Activated CD8-positive, alpha-beta T cell treated with anti-CD3 and anti-CD28 coated beads for 36 hours (primary cell): ENCODE data around the gene GARIN3. TPM values are rescaled to one million over a fixed set of nuclear protein-coding genes. Genes with fewer than 3 reads are reported as not detected.

Experiments
- ATAC-seq: fragments of 200-7000 bp; cut with Tn5 transposase; one replicate; pipeline ENCODE4 v1.10.0; 2021; ENCODE audit warnings: mild to moderate bottlenecking, moderate library complexity
- CTCF ChIA-PET: fragments of 350-600 bp; sonication (Branson Sonifier 250); formaldehyde crosslinking; loops from one replicate; lab custom pipeline; 2021; ENCODE audit warnings: antibody characterized with exemption; lab: Charles Lee
- POLR2A ChIA-PET: fragments of 350-600 bp; sonication (Branson Sonifier 250); formaldehyde crosslinking; loops from one replicate; lab custom pipeline; 2021; ENCODE audit warnings: antibody characterized with exemption; lab: Charles Lee
- DNase-seq: peaks from one replicate; pipeline ENCODE4 v3.0.0-alpha.2; 2020
- H3K27ac Mint-ChIP-seq: one replicate; pipeline ENCODE4 v1.8.0; 2021; ENCODE audit warnings: mild to moderate bottlenecking, mixed read lengths
- H3K27me3 Mint-ChIP-seq: one replicate; pipeline ENCODE4 v1.8.0; 2021; ENCODE audit warnings: mixed read lengths
- H3K36me3 Mint-ChIP-seq: one replicate; pipeline ENCODE4 v1.8.0; 2021; ENCODE audit warnings: low read depth, mixed read lengths
- H3K4me1 Mint-ChIP-seq: one replicate; pipeline ENCODE4 v1.8.0; 2021; ENCODE audit warnings: low read depth, mixed read lengths
- H3K4me3 Mint-ChIP-seq: one replicate; pipeline ENCODE4 v1.8.0; 2021; ENCODE audit warnings: mild to moderate bottlenecking, moderate library complexity, mixed read lengths
- H3K9me3 Mint-ChIP-seq: one replicate; pipeline ENCODE4 v1.8.0; 2021; ENCODE audit warnings: mixed read lengths
- CTCF ChIP-seq: fragments of 200-600 bp; IDR thresholded peaks from one replicate; pipeline ENCODE4 v1.8.0; 2022; ENCODE audit warnings: antibody characterized with exemption, mild to moderate bottlenecking
- intact Hi-C: fragments of 100-400 bp; cut with micrococcal nuclease; formaldehyde crosslinking; loops from one replicate; pipeline ENCODE4 v1.10.0; 2022
- total RNA-seq, 2 experiments: library from RNA; stranded (reverse); gene quantifications; one replicate each; pipeline ENCODE4 v1.2.3, GENCODE V29; 2021

GARIN3 gene
- total RNA-seq, 2 experiments from 2014 or later = 0.77 to 1.1 TPM

- Mint-ChIP-seq H3K27me3 (no peaks in the 10 kb centered on the region), H3K36me3 (peaks cover 65% of the 10 kb centered on the region), H3K27ac (peak overlapping the region; percentile 100), H3K9me3 (peaks cover 2% of the 10 kb centered on the region), H3K4me3 (peak overlapping the region; percentile 99), H3K4me1 (peaks cover 33% of the 10 kb centered on the region)
- CTCF ChIA-PET = interaction anchor here (0.8 to 3.8 kb wide), 7 partner anchors 10 to 44 kb away, joined by 3 to 29 read pairs (median 4); partner anchors contain the start of gene MED7
- intact Hi-C loops = loop anchor here (2.0 kb wide), 1 partner anchor 35 kb away; no protein-coding TSS in a partner anchor
- POLR2A ChIA-PET = interaction anchor here (0.6 to 55.7 kb wide), 10 partner anchors 3 to 396 kb away, joined by 3 to 1980 read pairs (median 11); partner anchors contain the start of genes CYFIP2, GARIN3, ITK and MED7
- DNase-seq = no peak
- ATAC-seq = no peak
- TF ChIP-seq CTCF = no peak
Measured at GRCh38 chr5:157182143-157182757, 16.2 kb upstream of the GARIN3 start.

- POLR2A ChIA-PET = interaction anchor here (1.1 to 55.7 kb wide), 9 partner anchors 5 to 92 kb away, joined by 3 to 1980 read pairs (median 9); partner anchors contain the start of genes GARIN3, HAVCR2, ITK and MED7
- no peaks in the 10 kb centered on the region for H3K27me3 Mint-ChIP-seq
- DNase-seq = peak; percentile 59
- CTCF ChIA-PET = interaction anchor here (0.9 to 4.2 kb wide), 8 partner anchors 9 to 92 kb away, joined by 3 to 25 read pairs (median 4); no protein-coding TSS in a partner anchor
- peak within 1 kb of the TSS; percentile 100 for H3K27ac Mint-ChIP-seq
- H3K4me3 Mint-ChIP-seq = peak within 1 kb of the TSS; percentile 99
- H3K36me3 Mint-ChIP-seq = peaks cover 49% of the 10 kb centered on the region
- ATAC-seq = peak; percentile 62
- intact Hi-C loops = loop anchor here (2.0 kb wide), 1 partner anchor 32 kb away; no protein-coding TSS in a partner anchor
- peaks cover 40% of the 10 kb centered on the region for H3K4me1 Mint-ChIP-seq
- no peak for TF ChIP-seq CTCF
- peaks cover 2% of the 10 kb centered on the region for H3K9me3 Mint-ChIP-seq
Measured at GRCh38 chr5:157180374-157181264, 14.6 kb upstream of the GARIN3 start, which contains the start of gene ITK. TSS of gene ITK (plus strand) at chr5:157180840. CDS start at chr5:157180978, 138 bp downstream.

GRCh38 chr5:157178966-157179365, 12.9 kb upstream of the GARIN3 start:
- POLR2A ChIA-PET = interaction anchor here (1.1 to 55.7 kb wide), 7 partner anchors 6 to 94 kb away, joined by 3 to 1980 read pairs (median 21); partner anchors contain the start of genes GARIN3, ITK and MED7
- peaks cover 54% of the 10 kb centered on the region for H3K4me1 Mint-ChIP-seq
- no peak for ATAC-seq

GRCh38 chr5:157177953-157178352, 11.9 kb upstream of the GARIN3 start:
- peak; percentile 61 for DNase-seq
- peaks cover 2% of the 10 kb centered on the region for H3K9me3 Mint-ChIP-seq
- peaks cover 59% of the 10 kb centered on the region for H3K4me1 Mint-ChIP-seq
- POLR2A ChIA-PET = interaction anchor here (0.9 to 55.7 kb wide), 4 partner anchors 7 to 83 kb away, joined by 3 to 1980 read pairs (median 1130); partner anchors contain the start of genes GARIN3 and ITK
- intact Hi-C loops = no loop called here
- peaks cover 25% of the 10 kb centered on the region for H3K36me3 Mint-ChIP-seq
- peak overlapping the region; percentile 99 for H3K4me3 Mint-ChIP-seq
- H3K27me3 Mint-ChIP-seq = no peaks in the 10 kb centered on the region
- no peak for TF ChIP-seq CTCF
- peak overlapping the region; percentile 100 for H3K27ac Mint-ChIP-seq
- CTCF ChIA-PET = interaction anchor here (4.2 kb wide), 1 partner anchor 29 kb away, joined by 25 read pairs; no protein-coding TSS in a partner anchor
- ATAC-seq = peak; percentile 46

More at GRCh38 chr5:157178966-157179365, 12.9 kb upstream of the GARIN3 start:
- intact Hi-C loops = no loop called here
- Mint-ChIP-seq H3K36me3 (peaks cover 35% of the 10 kb centered on the region), H3K27me3 (no peaks in the 10 kb centered on the region), H3K27ac (peak overlapping the region; percentile 100), H3K9me3 (peaks cover 2% of the 10 kb centered on the region), H3K4me3 (peak overlapping the region; percentile 99)
- no peak for TF ChIP-seq CTCF
- no peak for DNase-seq
- CTCF ChIA-PET = interaction anchor here (1.6 to 4.2 kb wide), 3 partner anchors 11 to 30 kb away, joined by 3 to 25 read pairs (median 8); no protein-coding TSS in a partner anchor
